GM18868 (cell line): ENCODE data around the gene RASSF4.

ENCODE experiments used
- ATAC-seq: cut with Tn5 transposase; IDR thresholded peaks from one replicate; pipeline ENCODE4 v1.9.1; 2021; ENCODE audit warnings: mild to moderate bottlenecking, moderate library complexity; ENCODE audit not compliant: unreplicated experiment

The RASSF4 gene

DNA sequence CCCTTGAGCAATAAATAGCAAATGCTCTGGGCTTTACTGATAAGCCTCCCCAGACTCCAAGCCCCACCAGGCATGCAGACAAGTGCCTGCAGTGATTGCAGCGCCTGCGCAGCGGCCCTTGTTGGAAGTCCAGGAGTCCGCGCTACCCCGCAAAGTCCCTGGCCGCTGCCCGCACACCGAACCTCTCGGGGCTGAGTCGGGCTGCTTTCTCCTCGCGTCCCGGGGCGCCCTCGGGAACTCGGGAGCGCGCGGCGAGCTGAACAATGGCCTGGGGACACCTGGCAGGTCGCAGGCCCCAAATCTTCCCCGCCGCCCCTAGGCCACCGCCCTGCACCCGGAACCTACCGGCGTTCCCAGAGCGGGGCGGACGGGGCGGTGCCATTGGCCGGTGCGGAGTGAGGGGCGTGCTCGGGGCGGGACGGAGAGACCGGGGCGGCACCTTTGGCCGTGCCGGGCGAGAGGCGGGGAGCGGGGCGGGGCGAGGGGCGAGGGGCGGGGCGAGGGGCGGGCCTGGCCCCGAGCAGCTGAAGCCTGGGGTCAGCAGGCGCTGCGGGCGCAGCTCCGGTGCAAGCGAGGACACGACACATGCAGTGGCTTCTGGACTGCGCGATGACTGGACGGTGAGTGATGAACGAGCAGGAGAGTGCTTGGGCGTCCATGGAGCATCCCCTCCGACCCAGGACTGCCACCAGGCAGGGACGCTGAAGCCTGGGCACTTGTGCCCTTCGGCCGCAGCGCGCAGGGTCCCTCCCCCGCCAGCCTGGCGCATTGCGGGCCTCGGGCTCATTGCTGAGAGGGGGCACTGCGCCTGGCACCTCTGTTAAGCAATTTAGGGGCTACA, at the start of gene RASSF4:
Gene RASSF4 (plus strand): TSS at position 556 of the 841 bp plus-strand sequence. CDS start 10,401 bp downstream, outside the sequence.
- peak; percentile 91 for ATAC-seq

DNA sequence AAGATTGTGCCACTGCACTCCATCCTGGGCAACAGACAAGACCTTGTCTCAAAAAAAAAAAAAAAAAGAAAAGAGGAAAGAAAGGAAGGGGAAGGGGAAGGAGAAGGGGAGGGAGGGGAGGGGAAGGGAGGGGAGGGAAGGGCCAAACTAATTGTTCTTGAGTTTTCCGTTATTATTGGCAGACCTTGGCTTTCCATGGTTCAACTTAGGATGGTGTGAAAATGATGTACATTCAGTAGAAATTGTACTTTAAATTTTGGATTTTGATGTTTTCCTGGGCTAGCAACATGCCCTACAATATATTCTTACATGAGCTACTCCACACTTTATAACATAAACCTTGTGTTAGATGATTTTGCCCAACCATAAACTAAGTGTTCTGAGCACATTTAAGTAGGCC, 49.7 kb upstream of the RASSF4 start:
- ATAC-seq = no peak

- no peak for ATAC-seq
These were observed 49.0 kb upstream of the RASSF4 start for GRCh38 chr10:44910602-44911001.

DNA sequence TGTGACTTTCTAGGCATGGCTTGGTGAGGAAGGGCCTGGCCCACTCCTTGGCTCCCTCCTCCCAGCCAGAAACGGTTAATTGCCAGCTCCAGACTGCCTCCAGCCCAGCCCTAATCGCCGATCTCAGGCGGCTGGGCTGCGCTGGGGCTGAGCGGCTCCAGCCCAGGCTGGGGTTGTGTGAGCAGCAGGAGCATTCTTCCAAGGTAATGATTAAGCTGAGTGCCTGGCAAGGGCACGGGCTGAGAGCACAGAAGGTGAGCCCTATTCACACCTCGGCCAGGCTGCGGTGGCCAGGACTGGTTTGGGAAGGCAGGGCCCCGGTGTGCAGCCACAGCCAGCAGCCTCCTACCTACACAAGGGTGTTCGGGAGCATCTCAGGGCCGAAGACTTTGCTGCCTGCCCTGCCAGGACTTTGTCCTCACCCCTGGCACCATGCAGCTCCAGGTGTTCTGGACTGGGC, 48.5 kb upstream of the RASSF4 start, which contains the start of gene TMEM72:
Gene TMEM72 (plus strand): TSS at position 257 of the 460 bp plus-strand sequence. CDS start 176 bp downstream, at position 433.
- no peak for ATAC-seq

GRCh38 chr10:44911951-44912350, 47.7 kb upstream of the RASSF4 start:
- ATAC-seq = no peak

GRCh38 chr10:44913350-44914081, 46.1 kb upstream of the RASSF4 start:
- ATAC-seq = no peak

DNA sequence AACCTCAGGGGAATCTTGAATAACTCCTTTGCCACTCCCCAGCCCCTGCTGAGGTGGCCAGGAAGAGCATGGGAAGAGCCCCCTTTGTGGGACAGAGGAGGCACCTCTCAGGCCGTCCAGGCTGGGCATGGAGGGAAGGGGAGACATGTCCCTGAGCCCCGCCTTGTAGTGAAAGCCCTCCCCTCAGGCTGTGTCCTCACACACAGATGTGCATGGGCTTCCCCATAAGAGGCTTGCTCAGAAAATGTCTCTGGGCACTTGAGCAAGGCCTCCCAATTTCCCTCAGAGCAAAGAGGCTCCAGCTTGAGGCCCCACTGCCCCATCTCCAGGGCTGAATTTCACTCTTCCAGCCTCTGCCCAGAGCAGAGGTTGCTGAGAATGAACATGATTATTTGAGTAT, 44.7 kb upstream of the RASSF4 start:
- no peak for ATAC-seq

DNA sequence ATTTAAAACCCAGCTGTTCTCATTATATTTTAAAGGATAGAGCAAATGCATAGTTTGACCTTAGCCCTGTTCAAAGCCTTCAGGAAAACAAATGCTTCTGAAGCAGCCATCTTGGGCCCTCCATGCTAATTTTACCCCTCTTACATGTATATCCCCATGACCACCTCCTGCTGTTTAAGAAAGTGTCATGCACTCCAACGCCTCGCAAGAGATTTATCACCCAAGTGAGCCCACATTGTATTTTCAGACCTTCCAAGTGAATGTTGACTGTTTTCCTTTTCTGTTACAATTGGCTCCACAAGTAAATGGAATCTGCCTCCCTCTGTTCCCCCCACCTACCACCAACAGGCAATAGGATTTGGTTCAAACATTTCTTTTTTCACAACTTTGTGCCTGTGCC, 43.2 kb upstream of the RASSF4 start:
- ATAC-seq = no peak

DNA sequence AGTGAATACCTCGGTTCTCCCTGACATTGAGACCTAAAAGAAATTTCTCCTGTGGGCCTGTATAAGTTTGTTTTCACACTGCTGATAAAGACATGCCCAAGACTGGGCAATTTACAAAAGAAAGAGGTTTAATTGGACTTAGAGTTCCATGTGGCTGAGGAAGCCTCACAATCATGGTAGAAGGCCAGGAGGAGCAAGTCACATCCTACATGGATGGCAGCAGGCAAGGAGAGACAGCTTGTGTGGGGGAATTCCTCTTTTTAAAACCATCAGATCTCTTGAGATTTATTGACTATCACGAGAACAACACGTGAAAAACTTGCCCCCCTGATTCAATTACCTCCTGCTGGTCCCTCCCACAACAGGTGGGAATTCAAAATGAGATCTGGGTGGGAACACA, 41.8 kb upstream of the RASSF4 start:
- no peak for ATAC-seq

- no peak for ATAC-seq
These were observed 39.4 kb upstream of the RASSF4 start for GRCh38 chr10:44920252-44920651.

- ATAC-seq = no peak
These were observed 38.5 kb upstream of the RASSF4 start for GRCh38 chr10:44921061-44921460.

DNA sequence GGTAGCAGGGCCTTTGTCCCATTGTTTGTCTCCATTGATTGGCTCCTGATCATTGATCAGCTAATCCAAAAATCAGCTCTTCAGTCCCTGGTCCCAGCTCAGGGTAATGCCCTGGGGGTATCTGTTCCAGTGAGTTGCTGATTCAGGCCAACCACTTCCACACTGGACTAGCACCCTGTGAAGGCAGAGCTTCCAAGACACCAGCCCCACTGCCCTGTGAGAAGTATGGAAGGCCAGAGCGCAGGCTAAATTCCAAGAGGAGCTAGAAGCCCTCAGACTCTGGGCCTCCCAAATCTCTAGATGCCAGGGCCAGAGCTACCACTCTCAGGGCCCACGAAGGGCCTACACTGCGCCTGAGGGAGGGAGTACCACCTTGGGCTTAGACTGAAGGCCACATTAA, 38.1 kb upstream of the RASSF4 start:
- ATAC-seq = no peak

DNA sequence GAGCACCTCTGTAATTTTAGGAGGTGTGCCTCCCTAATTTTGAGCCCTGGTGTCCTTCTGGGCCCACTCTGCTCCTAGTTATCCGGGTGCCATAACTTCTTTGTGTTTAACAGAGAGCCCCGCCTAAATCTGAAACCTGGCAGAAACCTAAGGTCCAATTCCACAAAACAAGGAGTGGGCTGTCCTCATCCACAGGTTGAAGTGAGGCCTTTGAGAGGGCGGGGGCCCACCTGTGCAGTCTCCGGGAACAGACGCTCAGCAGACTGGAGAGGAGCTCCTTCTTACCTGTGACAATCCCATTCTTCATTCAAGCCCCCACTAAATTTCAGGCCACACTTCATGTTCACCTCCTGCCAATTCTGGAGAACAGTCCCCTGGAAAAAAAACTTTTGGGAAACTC, 37.6 kb upstream of the RASSF4 start:
- ATAC-seq = no peak

DNA sequence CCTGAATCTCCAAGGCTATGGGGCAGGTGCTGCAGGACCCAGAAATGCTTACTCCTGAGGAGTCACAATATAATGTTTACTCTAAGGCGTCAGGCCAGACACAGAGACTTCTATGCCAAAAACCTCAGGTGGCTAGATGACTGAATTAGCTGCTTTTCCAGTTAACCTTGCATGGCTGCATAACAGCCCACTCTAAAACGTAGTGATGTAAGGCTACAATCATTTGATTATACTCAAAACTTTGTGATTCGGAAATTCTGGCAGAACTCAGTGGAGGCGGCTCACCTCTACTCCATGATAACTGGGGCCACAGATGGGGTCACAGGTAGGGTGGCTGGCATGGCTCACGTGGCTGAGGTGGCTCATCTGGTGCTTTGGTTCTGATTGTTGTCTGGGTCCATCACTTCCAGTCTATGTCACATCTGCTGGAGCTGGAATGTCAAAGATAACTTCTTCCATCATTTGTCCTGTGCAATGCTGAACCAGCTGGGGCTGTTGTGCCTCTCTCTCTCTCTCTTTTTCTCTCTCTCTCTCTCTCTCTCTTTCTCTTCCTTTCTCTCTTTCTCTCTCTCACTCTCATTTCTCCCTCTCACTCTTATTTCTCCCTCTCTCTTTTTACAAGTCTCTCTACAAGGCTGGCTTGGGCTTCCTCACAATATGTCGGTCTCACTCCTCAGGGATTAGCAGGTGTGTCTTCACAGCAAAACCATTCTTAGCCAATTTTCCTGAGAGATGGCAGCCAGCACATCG, 36.6 kb upstream of the RASSF4 start:
- no peak for ATAC-seq

- no peak for ATAC-seq
These were observed 36.0 kb upstream of the RASSF4 start for GRCh38 chr10:44923611-44924010.

DNA sequence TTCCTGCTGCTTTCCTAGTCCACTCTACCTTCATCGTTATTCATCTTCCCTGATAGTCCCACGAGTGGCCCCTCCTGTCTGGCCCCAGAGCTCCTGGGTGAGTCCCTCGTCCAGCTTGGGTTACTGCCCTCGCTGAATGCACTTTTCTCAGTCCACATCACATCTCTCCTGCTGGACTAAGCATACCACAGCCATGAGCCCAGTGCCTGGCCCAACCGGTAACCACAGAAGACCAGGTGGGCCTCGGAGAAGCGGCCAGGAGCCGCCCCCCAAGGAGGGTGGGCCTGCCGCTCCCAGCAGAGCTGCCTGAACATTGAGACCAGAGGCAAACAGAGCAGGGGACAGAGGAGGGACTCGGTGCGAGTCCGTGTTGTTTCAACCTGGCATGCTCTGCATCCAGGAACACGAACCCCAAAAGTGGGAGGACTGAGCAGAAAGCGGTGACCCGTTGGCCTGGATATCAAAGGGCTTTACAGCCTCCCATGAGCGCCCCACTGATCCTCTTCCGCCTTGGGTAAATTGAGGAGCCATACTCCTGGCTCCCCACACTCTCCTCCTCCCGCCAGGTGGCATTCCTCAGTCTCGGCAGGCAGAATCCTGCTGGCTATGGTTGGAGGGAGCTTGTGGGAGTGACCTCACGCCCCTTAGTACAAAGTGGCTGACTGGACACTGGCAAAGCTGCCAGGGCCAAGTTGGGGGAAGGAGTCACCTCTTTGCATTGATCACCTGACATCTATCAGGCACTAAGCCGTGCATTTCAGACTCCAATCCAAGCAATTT, 35.2 kb upstream of the RASSF4 start:
- no peak for ATAC-seq

DNA sequence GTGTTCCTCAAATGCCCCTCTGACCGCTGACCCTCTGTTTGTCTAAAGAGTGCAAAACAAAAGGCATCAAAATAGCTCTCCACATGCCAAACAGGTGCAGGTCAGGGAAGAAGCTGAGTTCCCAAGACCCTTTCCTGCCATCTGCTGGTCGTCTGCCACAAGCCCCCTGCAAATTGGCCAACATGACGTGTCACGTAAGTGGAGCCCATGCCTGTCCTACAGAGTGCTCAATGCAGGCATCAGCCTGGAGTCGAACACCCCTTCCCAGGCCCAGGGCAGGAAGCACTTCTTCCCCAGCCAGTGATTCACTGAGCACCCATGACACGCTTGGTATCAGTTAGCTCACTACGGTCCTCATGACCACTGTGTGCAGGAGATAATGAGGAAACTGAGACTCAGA, 34.4 kb upstream of the RASSF4 start:
- ATAC-seq = no peak

- no peak for ATAC-seq
These were observed 33.5 kb upstream of the RASSF4 start for GRCh38 chr10:44925811-44926750.

DNA sequence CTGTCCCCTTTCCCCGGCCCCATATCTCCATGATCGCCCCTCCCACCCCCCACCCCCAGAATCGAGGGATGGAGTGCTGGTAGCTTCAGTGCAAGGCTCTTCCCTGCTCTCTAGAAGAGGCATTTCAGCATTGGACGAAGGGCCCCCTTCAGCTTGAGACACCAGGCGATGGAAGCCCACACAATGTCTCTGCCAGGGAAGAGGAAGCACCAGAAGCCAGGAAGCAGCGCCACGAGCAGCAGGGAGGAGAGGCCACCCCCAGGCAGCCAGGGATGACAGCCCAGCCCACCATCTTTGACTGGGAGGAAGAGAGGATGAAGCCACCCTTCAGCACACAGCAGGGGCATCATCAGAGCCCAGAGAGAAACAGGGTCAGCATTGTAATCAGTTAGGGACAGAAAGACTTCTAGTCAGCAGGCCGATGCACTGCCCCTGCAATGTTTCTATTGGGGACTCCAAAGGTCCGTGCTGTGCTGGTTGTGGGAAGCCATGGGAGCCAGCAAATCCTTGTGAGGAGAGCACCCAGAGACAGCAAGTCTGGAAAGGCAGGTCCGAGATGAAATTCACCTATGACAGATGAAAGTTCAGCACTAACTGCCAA, 32.8 kb upstream of the RASSF4 start:
- no peak for ATAC-seq
